ENCODE data around the gene CPM.

CPM gene

GRCh38 chr12:68882251-68882964, 50.6 kb downstream of the CPM start:
- no peak for FAIRE-seq

GRCh38 chr12:68880660-68881325, 52.2 kb downstream of the CPM start:
- DNase-seq (ENCODE audit: insufficient read length, low spot score) = no peak
- TF ChIP-seq CTCF (IDR thresholded peaks at IDR 0.05; ENCODE audit: insufficient read depth, missing control alignments) = no peak
- FAIRE-seq = no peak

More at GRCh38 chr12:68882251-68882964, 50.6 kb downstream of the CPM start:
- no peak for TF ChIP-seq CTCF (IDR thresholded peaks at IDR 0.05; ENCODE audit: insufficient read depth, missing control alignments)
- no peak for DNase-seq (ENCODE audit: insufficient read length, low spot score)

GRCh38 chr12:68878846-68879245, 54.1 kb downstream of the CPM start:
- no peak for FAIRE-seq

GRCh38 chr12:68878283-68878682, 54.7 kb downstream of the CPM start:
- TF ChIP-seq CTCF (IDR thresholded peaks at IDR 0.05; ENCODE audit: insufficient read depth, missing control alignments) = no peak
- FAIRE-seq = no peak
- DNase-seq (ENCODE audit: insufficient read length, low spot score) = no peak

More at GRCh38 chr12:68878846-68879245, 54.1 kb downstream of the CPM start:
- no peak for DNase-seq (ENCODE audit: insufficient read length, low spot score)
- no peak for TF ChIP-seq CTCF (IDR thresholded peaks at IDR 0.05; ENCODE audit: insufficient read depth, missing control alignments)

GRCh38 chr12:68877583-68877982, 55.4 kb downstream of the CPM start:
- FAIRE-seq (no peak), DNase-seq (ENCODE audit: insufficient read length, low spot score) (no peak)
- TF ChIP-seq CTCF (IDR thresholded peaks at IDR 0.05; ENCODE audit: insufficient read depth, missing control alignments) = no peak

GRCh38 chr12:68876461-68876860, 56.5 kb downstream of the CPM start:
- DNase-seq (ENCODE audit: insufficient read length, low spot score) = no peak
- no peak for FAIRE-seq
- no peak for TF ChIP-seq CTCF (IDR thresholded peaks at IDR 0.05; ENCODE audit: insufficient read depth, missing control alignments)

- DNase-seq (ENCODE audit: insufficient read length, low spot score) (no peak), FAIRE-seq (no peak)
- no peak for TF ChIP-seq CTCF (IDR thresholded peaks at IDR 0.05; ENCODE audit: insufficient read depth, missing control alignments)
Observed at GRCh38 chr12:68873316-68873715, 59.7 kb downstream of the CPM start.
